NCI-H345 treated with DMSO at 0.1 percent for 48 hours (cell line): Measurements from ENCODE around the gene SEPSECS.

Experiments used
- DNase-seq: peaks from one replicate; lab custom pipeline; 2025; ENCODE audit not compliant: unreplicated experiment; lab: John Stamatoyannopoulos, UW

Gene SEPSECS

DNA sequence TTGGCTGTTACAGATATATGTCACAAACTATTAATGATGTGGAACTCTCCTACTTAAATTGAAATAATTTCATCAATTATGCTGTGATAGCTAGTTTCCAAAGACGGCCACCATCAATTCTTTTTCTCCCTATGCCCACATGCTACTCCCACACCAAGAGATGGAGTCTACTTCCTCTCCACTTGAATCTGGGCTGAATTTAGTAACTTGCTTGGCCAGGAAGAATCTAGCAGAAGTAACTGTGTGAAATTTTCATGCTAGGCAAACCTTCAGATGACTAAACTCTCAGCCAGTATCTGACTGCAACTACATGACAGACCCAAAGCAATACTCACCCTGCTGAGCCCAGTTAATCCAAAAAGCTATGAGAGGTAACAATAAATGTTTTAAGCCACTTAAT, 3.2 kb downstream of the SEPSECS start:
- DNase-seq: no peak

- DNase-seq: no peak
These were observed 4.3 kb downstream of the SEPSECS start for GRCh38 chr4:25155947-25156346.

DNA sequence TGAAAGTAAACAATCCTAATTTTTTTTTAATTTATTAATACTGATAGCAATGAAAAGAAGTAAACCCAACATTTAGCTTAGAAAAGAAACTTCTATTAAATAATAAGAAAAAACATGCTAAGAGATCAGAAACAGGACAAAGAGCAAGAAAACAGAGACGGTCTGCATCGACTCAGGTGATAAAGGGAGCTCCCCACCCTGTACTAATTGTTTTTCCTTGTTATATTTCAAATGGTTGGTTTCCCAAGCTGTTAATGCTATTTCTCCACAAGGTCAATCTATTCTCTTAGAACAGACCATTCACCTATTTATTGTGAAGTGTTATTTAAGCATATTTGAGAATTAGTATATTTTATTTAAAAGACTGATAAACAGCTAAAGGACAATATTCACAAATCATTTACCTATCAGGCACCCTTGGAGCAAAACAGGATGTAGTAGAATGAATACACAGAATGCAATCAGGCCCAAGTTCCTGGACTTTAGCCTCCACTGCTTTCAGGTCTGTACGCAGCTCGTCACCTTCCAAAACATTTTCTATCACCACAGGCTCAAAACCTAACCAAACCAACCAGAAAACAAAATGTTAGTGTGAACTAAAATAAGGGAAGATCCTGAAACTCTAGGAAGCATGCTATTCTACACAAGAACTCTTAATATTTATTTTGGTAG, 5.5 kb downstream of the SEPSECS start:
- DNase-seq: no peak

- DNase-seq: no peak
These were observed 14.2 kb downstream of the SEPSECS start for GRCh38 chr4:25146076-25146475.

GRCh38 chr4:25144870-25145481, 15.3 kb downstream of the SEPSECS start:
- peak; percentile 1 for DNase-seq

- no peak for DNase-seq
These were observed 17.8 kb downstream of the SEPSECS start for GRCh38 chr4:25142468-25142867.

GRCh38 chr4:25141592-25141991, 18.7 kb downstream of the SEPSECS start:
- no peak for DNase-seq

DNA sequence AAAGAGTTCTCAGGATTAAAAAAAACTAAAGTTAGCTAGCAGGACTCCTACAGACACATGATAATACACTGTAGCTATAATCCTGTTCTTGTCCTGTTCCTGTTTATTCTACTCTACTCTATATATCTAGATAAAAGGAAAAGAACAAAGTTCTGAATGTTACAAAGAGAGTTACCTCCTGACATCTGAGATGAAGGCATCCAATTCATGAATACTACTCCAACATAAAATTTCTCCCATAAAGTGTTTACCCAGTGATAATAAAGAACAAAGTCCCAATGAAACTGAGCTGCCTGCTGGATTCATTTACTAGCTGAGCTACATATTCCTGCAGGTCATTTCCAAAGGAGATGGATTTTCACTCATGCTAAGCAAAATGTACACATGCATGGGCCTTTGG, 27.1 kb downstream of the SEPSECS start:
- DNase-seq: no peak

GRCh38 chr4:25131926-25132325, 28.3 kb downstream of the SEPSECS start:
- no peak for DNase-seq

DNA sequence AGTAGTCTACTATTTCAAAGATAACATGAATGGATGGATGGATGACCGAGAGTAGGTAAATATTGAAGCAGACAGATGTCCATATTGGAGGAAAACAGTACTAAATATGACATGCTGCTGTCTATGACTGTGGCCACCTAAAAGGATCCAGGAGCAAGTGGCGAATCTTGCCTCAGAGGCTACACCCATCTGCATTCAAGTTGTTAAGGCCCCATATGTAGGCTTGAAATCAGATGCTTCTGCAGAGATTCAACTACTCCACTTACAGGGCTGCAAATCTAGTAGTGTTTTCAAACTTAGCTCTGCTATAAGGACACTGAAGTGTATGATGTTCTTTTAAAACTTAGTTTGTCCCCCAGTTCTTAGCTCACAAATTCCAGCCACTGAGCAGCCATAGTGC, 28.9 kb downstream of the SEPSECS start:
- DNase-seq: no peak

GRCh38 chr4:25129917-25130316, 30.3 kb downstream of the SEPSECS start:
- DNase-seq: no peak

- DNase-seq: no peak
These were observed 31.6 kb downstream of the SEPSECS start for GRCh38 chr4:25128671-25129070.

DNA sequence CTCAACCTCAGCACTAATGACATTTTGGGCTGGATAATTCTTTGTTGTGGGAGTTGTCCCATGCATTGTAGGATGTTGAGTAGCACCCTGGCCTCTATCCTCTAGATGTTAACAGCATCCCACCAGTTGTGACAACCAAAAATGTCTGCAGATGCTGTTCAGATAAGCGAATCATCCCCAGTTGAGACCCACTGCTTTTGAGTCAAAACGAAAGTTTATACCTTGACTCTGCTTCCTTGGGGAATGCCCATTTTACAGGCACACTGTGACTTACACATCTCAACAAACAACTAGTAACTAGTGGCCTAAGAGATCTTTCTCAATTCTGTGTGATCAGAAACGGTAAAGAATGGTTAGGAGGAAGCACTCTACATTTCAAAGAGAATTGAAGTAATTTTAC, 37.0 kb downstream of the SEPSECS start:
- no peak for DNase-seq

DNA sequence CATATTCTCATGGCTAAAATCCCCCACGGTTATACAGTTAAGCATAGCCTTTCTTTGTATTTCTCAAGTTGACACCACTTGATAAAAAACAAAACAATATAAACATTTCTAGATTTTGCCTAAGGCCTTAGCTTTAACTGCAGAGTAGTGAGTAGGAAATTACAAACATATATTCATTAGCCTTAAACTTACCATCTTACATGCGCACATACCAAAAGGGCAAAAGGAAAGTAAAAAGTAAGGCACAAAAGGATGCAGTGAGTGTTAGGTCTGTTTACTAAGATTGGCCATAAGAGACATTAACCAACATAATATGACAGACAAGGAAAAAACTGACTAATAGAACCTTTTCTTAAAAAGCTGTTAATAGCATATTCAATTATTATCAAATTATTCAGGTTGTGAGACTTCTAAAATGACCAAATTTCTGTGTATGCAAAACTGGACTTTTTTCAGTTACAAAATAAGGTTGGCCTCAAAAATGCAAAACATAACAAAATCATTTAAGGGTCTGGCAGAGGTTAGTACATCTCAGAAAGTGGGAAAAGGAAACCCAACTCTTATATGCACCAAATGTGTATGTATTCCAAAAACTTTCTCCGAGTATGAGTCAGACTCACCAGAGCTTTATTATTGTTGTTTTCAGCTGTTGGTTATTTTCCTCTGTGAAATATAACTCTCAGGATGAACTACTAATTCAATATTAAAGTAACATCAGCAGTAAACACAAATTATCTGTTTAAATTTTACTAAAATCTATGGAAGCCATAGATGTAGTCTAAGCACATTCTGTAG, 39.9 kb downstream of the SEPSECS start:
- DNase-seq: no peak

- DNase-seq: no peak
These were observed 42.4 kb downstream of the SEPSECS start for GRCh38 chr4:25117716-25118472.

GRCh38 chr4:25117274-25117673, 43.0 kb downstream of the SEPSECS start:
- no peak for DNase-seq

DNA sequence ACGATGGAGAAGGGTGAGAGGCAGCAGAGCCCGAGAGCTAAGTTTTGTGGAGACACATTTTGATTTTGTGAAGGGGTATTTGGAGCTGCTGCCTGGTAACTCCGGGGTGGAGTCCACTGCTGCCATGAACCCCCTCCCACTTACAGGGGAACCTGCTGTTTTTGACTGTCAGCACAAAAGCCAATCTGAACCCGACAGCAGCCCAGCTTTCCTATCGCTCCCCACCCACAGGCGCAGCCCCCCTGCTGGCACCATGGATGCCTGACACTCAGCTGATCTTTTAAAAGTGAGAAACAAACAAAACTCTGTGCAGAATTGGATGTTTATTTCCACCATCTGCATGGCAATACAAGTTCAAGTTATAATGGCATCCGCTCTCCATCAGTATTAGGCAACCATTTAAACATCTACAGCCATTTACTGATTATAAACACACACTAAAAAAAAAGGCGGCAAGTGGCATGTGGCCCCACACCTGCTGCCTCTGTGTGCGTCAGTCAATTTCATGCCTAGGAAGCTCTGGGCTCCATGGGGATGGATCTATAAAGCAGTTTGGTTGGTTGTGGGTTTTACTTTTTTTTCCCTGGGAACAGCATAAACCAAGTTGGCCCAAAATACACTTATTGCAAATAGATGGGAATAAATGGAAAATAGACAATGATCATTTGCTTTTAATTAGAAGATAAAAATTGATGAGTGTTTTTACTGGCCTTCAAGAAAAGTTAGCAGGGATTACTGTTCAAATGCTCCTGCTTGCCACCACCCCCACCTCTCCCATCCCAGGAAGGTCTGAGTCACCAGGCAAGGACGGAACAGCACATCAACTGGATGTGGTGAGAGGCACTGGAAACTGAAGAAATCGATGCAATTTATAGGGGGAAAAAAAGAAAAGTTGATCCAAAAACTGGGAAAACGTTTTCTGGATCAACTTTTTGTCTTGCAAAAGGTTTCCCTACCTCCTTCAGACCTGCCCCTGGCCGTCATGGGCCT, 46.0 kb downstream of the SEPSECS start:
- DNase-seq: no peak

GRCh38 chr4:25112995-25113380, 47.3 kb downstream of the SEPSECS start:
- DNase-seq: no peak

- no peak for DNase-seq
These were observed 47.8 kb downstream of the SEPSECS start for GRCh38 chr4:25112366-25112994.

DNA sequence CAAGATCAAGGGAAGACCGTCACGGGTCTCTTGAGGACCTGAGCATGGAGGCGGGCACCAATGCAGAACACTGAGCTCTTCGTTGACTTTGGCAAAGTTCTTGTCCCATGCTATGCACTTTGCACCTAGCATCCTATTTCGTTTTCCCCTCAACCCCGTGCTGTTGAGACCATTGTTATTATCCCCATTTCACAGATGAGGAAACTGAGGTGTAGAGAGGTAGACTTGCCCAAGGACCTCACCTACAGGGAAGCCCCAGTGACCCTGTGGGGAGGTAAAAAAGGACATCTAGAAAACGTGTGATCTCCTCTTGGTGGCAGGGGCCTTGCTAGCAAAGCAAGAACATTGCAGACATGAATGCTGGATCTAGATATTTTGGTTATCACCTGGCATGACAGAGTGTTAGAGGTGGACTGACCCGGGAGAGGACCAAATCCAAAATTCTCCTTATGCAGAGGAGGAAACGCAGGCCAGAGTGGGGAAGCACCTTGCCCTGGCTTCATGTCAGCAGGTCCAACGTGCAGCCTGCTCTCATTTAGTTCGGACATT, 48.5 kb downstream of the SEPSECS start:
- no peak for DNase-seq
